Brain microvascular endothelial cell (primary cell): ENCODE measurements around the gene DBF4B.
"Not testable (repeated sequence)": the region's sequence is repeated elsewhere in the genome, so short reads cannot be mapped to it uniquely, and the experiment has no call there.

ENCODE experiments used
- DNase-seq: peaks from one replicate; pipeline ENCODE4 v3.0.0-alpha.2; 2020
- H3K27ac ChIP-seq: fragments of 250-450 bp; sonication (Bioruptor Pico); 2 replicates; pipeline ENCODE4 v1.5.1; 2020; ENCODE audit warnings: mild to moderate bottlenecking, moderate library complexity
- H3K27me3 ChIP-seq: fragments of 250-450 bp; sonication (Bioruptor Pico); replicated peaks from 2 replicates; pipeline ENCODE4 v1.5.1; 2020; ENCODE audit warnings: mild to moderate bottlenecking
- H3K36me3 ChIP-seq: fragments of 250-450 bp; sonication (Bioruptor Pico); replicated peaks from 2 replicates; pipeline ENCODE4 v1.5.1; 2020; ENCODE audit warnings: mild to moderate bottlenecking
- H3K4me3 ChIP-seq: 2 replicates; pipeline ENCODE4 v1.5.1; 2011; ENCODE audit warnings: low read depth, mild to moderate bottlenecking, control low read depth, low read length, moderate library complexity
- in situ Hi-C: cut with HindIII; loops from 2 replicates; pipeline ENCODE4 v1.10.0; 2017; ENCODE audit warnings: low sequenced_read_pairs, low pct_ligation_motif_present
- TF ChIP-seq, protein P1 (sequence below): IDR thresholded peaks from 2 replicates; pipeline ENCODE4 v1.5.1; 2011; ENCODE audit warnings: low read depth, mild to moderate bottlenecking, moderate library complexity, low read length, control low read depth, inconsistent platforms; ENCODE audit errors: missing control alignments

The DBF4B gene

DNA sequence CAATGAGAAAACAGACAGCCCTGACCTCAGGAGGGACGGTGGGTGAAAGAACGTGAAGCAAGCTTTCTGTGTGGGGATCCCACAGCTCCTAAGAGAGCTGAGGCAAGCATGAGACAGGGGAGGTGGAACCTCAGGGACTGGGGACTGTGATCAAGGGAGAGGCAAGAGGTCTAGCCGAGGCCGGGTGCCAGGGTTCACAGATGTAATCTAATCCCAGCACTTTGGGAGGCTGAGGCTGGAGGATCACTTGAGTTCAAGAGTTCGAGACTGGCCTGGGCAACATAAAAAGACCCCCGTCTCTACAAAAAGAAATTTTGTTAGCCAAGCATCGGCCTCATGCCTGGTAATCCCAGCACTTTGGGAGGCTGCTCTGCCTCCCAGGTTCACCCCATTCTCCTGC is 45.8 kb downstream of the DBF4B start:
- TF ChIP-seq, protein P1, sequence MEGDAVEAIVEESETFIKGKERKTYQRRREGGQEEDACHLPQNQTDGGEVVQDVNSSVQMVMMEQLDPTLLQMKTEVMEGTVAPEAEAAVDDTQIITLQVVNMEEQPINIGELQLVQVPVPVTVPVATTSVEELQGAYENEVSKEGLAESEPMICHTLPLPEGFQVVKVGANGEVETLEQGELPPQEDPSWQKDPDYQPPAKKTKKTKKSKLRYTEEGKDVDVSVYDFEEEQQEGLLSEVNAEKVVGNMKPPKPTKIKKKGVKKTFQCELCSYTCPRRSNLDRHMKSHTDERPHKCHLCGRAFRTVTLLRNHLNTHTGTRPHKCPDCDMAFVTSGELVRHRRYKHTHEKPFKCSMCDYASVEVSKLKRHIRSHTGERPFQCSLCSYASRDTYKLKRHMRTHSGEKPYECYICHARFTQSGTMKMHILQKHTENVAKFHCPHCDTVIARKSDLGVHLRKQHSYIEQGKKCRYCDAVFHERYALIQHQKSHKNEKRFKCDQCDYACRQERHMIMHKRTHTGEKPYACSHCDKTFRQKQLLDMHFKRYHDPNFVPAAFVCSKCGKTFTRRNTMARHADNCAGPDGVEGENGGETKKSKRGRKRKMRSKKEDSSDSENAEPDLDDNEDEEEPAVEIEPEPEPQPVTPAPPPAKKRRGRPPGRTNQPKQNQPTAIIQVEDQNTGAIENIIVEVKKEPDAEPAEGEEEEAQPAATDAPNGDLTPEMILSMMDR: no peak
- Histone ChIP-seq H3K27me3 (peaks cover 5% of the 10 kb centered on the region), H3K4me3 (no peak overlapping the region), H3K27ac (no peak overlapping the region), H3K36me3 (no peaks in the 10 kb centered on the region)
- in situ Hi-C loops: no loop called here
- DNase-seq: no peak

- H3K4me3 ChIP-seq, H3K36me3 ChIP-seq, in situ Hi-C loops, H3K27ac ChIP-seq, DNase-seq, H3K27me3 ChIP-seq: not testable (repeated sequence)
Measured at GRCh38 chr17:44755180-44755579, 46.7 kb downstream of the DBF4B start.

DNA sequence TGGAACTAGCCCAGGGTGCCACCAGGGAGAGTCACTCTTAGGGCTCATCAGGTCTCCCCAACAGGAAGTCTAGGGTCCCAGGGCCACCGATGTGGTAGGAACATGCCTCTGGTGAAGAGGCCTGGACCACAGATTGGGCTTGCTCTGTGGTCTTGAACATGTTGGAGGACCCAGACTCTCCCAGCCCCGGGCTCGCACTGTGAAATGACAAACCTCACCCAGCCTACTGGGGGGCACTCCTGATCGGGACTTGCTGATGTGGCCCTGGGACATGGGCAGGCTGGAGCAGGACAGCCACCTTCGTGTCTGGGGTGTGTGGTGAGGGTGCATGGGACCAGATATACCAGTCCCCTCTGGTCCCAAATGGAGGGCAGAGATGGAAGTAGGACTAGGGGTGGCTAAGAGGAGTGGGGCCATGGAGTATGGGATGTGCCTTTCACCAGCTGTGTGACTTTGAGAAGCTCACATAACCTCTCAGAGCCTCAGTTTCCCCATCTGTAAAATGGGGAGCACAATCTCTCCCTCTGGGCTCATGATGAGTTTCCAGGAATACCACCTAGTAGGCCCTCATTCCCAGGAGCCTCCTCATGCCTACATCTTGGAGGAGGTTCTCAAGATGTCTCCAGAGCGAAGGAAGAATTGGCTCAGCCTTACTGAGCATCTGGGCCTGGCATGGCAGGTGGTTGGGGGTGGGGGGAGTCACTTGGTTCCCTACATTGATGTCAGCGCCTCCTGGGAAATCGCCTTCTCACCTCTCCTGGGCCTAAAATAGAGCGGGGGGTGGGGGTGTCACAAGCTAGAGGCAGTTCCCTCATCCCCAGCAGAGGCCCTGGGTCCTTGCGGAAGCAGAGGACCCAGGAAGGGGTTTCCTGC is 48.8 kb downstream of the DBF4B start:
- Histone ChIP-seq H3K36me3 (no peaks in the 10 kb centered on the region), H3K27ac (no peak overlapping the region), H3K27me3 (peaks cover 5% of the 10 kb centered on the region), H3K4me3 (no peak overlapping the region)
- TF ChIP-seq, protein P1: no peak
- no peak for DNase-seq
- in situ Hi-C loops: no loop called here

DNA sequence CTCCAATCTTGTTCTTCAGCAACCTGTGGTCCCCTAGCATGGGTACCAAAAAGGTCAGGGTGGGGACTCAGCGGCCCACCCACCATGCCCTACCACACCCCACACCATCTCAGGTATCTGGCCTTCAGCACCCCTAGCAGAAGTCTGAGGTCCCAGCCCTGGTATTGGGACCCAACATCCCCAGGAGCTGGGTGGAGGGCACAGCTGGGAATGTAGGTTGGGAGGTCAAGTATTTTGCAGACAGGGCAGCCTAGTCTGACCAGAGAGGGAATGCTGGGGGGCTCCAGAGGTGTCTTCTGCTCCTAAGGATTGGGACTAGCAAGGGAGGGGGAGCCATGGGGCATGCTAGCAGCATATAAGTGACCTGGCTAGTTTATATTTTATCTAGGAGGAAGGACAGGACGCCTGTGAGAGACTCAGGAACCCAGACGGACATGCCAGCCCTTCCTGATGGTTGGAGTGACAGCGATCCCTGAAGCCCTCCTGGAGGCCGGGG is 49.5 kb downstream of the DBF4B start:
- no peak overlapping the region for H3K4me3 ChIP-seq
- in situ Hi-C loops: no loop called here
- H3K27ac ChIP-seq: no peak overlapping the region
- DNase-seq: no peak
- TF ChIP-seq, protein P1: no peak
- H3K27me3 ChIP-seq: peaks cover 5% of the 10 kb centered on the region
- H3K36me3 ChIP-seq: no peaks in the 10 kb centered on the region

DNA sequence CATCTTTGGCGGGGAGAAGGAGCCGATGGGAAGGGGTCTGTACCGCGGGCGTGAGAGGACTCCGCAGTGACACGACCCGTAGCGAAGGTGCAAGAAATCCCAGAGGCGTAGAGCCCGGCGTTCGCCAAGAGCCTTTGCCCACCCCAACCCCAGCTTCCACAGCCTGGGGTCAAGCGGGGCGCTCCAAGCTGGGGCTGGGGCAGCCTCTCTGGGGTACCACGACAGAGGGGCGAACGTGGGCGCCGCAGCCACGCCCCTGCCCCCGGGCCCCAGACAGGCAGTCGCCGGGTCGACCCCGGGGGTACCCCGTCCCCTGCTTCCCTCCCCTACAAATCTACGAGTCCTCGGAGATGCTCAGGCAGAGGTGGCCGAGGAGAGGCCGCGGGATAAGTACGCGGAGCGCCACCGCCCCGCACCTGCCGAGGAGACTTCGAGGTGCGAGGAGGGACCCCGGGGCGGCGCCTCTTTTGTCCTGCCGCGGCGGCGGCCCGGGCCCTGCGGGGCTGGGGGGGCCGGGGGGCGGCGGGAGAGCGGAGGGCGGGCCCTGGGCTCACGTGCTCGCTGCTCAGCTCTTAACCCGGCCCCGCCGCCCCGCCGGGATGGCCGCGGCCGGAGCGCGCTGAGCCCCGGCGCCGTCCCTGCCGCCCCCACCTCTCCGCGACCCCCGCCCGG is 50.1 kb downstream of the DBF4B start, which contains the start of gene ADAM11:
ADAM11 (plus strand) TSS at position 575 of the 672 bp plus-strand sequence. CDS start 212 bp downstream, outside the sequence.
- Histone ChIP-seq H3K4me3 (peak within 1 kb of the TSS; percentile 40), H3K27me3 (peaks cover 5% of the 10 kb centered on the region), H3K36me3 (no peaks in the 10 kb centered on the region), H3K27ac (no peak within 1 kb of the TSS)
- DNase-seq: no peak
- TF ChIP-seq, protein P1: no peak
- in situ Hi-C loops: no loop called here

DNA sequence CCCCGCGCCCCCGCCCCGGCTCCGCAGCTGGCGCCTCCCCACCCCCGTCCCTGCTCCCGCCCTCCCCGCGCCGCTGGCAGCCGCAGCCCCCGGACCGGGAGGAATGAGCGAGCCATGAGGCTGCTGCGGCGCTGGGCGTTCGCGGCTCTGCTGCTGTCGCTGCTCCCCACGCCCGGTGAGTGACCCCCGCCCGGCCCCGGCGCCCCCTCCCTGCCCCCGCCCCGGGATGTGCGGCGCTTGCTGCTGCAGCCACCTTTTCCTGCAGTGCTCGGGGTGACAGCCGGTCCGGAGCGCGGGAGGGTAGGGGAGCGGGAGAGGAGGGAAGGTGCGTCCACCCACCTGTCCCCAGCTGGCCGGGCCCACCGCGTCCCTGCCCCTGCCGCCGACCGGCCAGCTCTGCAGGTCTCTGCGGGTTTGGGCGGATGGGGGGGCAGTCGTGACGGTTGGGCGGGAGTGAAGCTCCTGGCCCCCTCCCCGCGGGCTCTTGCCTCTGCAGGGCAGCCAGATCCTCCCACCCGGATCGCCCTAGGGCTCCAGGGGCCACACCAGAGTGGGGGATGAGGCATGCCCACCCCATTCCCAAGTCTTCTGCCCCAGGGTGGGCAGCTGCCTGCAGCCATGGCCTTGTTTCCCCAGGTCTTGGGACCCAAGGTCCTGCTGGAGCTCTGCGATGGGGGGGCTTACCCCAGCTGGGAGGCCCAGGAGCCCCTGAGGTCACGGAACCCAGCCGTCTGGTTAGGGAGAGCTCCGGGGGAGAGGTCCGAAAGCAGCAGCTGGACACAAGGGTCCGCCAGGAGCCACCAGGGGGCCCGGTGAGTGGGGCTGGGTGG is 50.8 kb downstream of the DBF4B start:
- in situ Hi-C loops: no loop called here
- TF ChIP-seq, protein P1: peak; percentile 31
- Histone ChIP-seq H3K27me3 (peaks cover 5% of the 10 kb centered on the region), H3K27ac (no peak overlapping the region), H3K36me3 (no peaks in the 10 kb centered on the region), H3K4me3 (peak overlapping the region; percentile 40)
- no peak for DNase-seq
